HEK293T (cell line): ENCODE measurements around the gene STX7.

Experiments used
- CTCF ChIA-PET: fragments of 350-600 bp; formaldehyde crosslinking; extraction: SDS; loops from one replicate; lab custom pipeline; 2021; ENCODE audit warnings: antibody characterized with exemption, inconsistent platforms; lab: Yijun Ruan, JAX
- POLR2A ChIA-PET: fragments of 350-600 bp; formaldehyde crosslinking; extraction: SDS; loops from one replicate; lab custom pipeline; 2020; ENCODE audit warnings: antibody characterized with exemption, inconsistent platforms; lab: Yijun Ruan, JAX
- DNase-seq: peaks from one replicate; pipeline ENCODE4 v3.0.0; 2012; ENCODE audit warnings: mixed read lengths; ENCODE audit errors: extremely low spot score
- ARNT ChIP-seq: fragments of 450-650 bp; IDR thresholded peaks from 2 replicates; pipeline ENCODE4 v1.6.1; 2017; ENCODE audit warnings: mild to moderate bottlenecking
- BHLHE40 ChIP-seq: fragments of 450-650 bp; IDR thresholded peaks from 2 replicates; pipeline ENCODE4 v1.6.1; 2016; ENCODE audit warnings: mild to moderate bottlenecking, moderate library complexity, borderline replicate concordance
- CTBP1 ChIP-seq: fragments of 450-650 bp; IDR thresholded peaks from 2 replicates; pipeline ENCODE4 v1.6.1; 2016; ENCODE audit warnings: borderline replicate concordance
- ELF4 ChIP-seq: fragments of 450-650 bp; IDR thresholded peaks from 2 replicates; pipeline ENCODE4 v1.6.1; 2017; ENCODE audit warnings: antibody characterized with exemption
- FOXA1 ChIP-seq: fragments of 450-650 bp; IDR thresholded peaks from 2 replicates; pipeline ENCODE4 v1.6.1; 2016; ENCODE audit warnings: mild to moderate bottlenecking
- FOXK2 ChIP-seq: fragments of 450-650 bp; IDR thresholded peaks from 2 replicates; pipeline ENCODE4 v1.6.1; 2016; ENCODE audit warnings: mild to moderate bottlenecking
- FOXM1 ChIP-seq: fragments of 450-650 bp; IDR thresholded peaks from 2 replicates; pipeline ENCODE4 v1.6.1; 2017; ENCODE audit warnings: mild to moderate bottlenecking, borderline replicate concordance
- HDGF ChIP-seq: fragments of 450-650 bp; IDR thresholded peaks from 2 replicates; pipeline ENCODE4 v1.6.1; 2017; ENCODE audit warnings: antibody characterized with exemption, borderline replicate concordance
- L3MBTL2 ChIP-seq: fragments of 450-650 bp; conservative IDR thresholded peaks from 2 replicates; pipeline ENCODE4 v1.6.1; 2016; ENCODE audit warnings: mild to moderate bottlenecking
- LEF1 ChIP-seq: fragments of 450-650 bp; IDR thresholded peaks from 2 replicates; pipeline ENCODE4 v1.6.1; 2017; ENCODE audit warnings: mild to moderate bottlenecking, borderline replicate concordance
- NFRKB ChIP-seq: fragments of 450-650 bp; IDR thresholded peaks from 2 replicates; pipeline ENCODE4 v1.6.1; 2016; ENCODE audit warnings: mild to moderate bottlenecking, moderate library complexity
- SP1 ChIP-seq: fragments of 450-650 bp; IDR thresholded peaks from 2 replicates; pipeline ENCODE4 v1.6.1; 2017
- SUZ12 ChIP-seq: fragments of 450-650 bp; IDR thresholded peaks from 2 replicates; pipeline ENCODE4 v1.6.1; 2016; ENCODE audit warnings: mild to moderate bottlenecking
- TARDBP ChIP-seq: fragments of 450-650 bp; IDR thresholded peaks from 2 replicates; pipeline ENCODE4 v1.6.1; 2016
- ZNF384 ChIP-seq: fragments of 450-650 bp; IDR thresholded peaks from 2 replicates; pipeline ENCODE4 v1.6.1; 2016
- TF ChIP-seq, protein P1 (sequence below): fragments of 450-650 bp; IDR thresholded peaks from 2 replicates; pipeline ENCODE4 v1.6.1; 2016

The STX7 gene

GRCh38 chr6:132443206-132443605 is 69.7 kb downstream of the STX7 start:
- TF ChIP-seq CTBP1 (no peak), BHLHE40 (no peak), FOXM1 (no peak), FOXK2 (no peak), HDGF (no peak), ARNT (no peak), FOXA1 (no peak), SUZ12 (no peak), TARDBP (no peak), SP1 (no peak), ELF4 (no peak), NFRKB (no peak)
- TF ChIP-seq, protein P1, sequence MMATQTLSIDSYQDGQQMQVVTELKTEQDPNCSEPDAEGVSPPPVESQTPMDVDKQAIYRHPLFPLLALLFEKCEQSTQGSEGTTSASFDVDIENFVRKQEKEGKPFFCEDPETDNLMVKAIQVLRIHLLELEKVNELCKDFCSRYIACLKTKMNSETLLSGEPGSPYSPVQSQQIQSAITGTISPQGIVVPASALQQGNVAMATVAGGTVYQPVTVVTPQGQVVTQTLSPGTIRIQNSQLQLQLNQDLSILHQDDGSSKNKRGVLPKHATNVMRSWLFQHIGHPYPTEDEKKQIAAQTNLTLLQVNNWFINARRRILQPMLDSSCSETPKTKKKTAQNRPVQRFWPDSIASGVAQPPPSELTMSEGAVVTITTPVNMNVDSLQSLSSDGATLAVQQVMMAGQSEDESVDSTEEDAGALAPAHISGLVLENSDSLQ: no peak
- CTCF ChIA-PET: no interaction called here
- POLR2A ChIA-PET: no interaction called here
- DNase-seq: no peak

DNA sequence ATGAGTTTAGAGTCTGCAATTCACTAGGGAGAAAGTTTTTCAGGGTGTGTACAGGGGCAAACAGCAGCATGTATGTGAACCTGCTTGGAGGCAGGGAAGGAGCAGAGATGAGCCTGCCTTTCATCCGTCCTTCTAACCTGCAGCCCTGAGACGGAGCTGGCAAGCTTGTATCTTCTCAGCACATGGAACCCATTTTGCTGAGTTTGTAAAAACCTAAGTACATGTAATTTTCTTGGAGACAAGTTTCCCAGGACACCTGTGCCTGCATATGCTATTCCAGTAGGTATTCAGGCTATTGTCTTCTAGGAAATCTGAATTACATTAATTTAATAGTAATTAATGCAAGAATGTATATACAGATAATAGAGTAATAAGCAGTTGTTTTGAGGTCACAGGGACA is 82.8 kb downstream of the STX7 start:
- CTCF ChIA-PET: no interaction called here

GRCh38 chr6:132425176-132425575 is 87.7 kb downstream of the STX7 start:
- ChIA-PET CTCF (no interaction called here), POLR2A (no interaction called here)
- TF ChIP-seq SP1 (no peak), L3MBTL2 (no peak)
- DNase-seq: no peak

More for the DNA sequence above, 82.8 kb downstream of the STX7 start:
- no peak for DNase-seq
- POLR2A ChIA-PET: no interaction called here
- TF ChIP-seq HDGF (no peak), FOXM1 (no peak), ARNT (no peak), FOXK2 (no peak), CTBP1 (no peak), BHLHE40 (no peak), NFRKB (no peak), L3MBTL2 (no peak), ELF4 (no peak), ZNF384 (no peak), SUZ12 (no peak), LEF1 (no peak), TARDBP (no peak), FOXA1 (no peak), SP1 (no peak)
- TF ChIP-seq, protein P1: no peak

DNA sequence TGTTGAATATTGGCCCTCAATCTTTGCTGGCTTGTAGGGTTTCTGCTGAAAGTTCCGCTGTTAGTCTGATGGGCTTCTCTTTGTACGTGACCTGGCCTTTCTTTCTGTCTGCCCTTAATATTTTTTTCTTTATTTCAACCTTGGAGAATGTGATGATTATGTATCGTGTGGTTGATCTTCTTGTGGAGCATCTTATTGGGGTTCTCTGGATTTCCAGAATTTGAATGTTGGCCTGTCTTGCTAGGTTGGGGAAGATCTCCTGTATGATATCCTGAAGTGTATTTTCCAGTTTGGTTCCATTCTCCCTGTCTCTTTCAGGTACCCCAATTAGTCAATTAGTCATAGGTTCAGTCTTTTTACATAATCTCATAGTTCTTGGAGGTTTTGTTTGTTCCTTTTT is 89.1 kb downstream of the STX7 start:
- ChIA-PET CTCF (no interaction called here), POLR2A (no interaction called here)
- DNase-seq: no peak
- TF ChIP-seq FOXM1 (no peak), FOXK2 (no peak), LEF1 (no peak)

- ChIA-PET POLR2A (no interaction called here), CTCF (interaction anchor here (1.0 kb wide), 1 partner anchor 139 kb away, joined by 3 read pairs; no protein-coding TSS in a partner anchor)
- DNase-seq: no peak
- no peak for TF ChIP-seq SUZ12
Measured at GRCh38 chr6:132418235-132418965, 94.5 kb downstream of the STX7 start.

- DNase-seq: no peak
- CTCF ChIA-PET: no interaction called here
- TF ChIP-seq ZNF384 (no peak), SP1 (no peak), LEF1 (no peak), FOXA1 (no peak), SUZ12 (no peak), FOXM1 (no peak)
- TF ChIP-seq, protein P1: no peak
- POLR2A ChIA-PET: no interaction called here
Measured at GRCh38 chr6:132414761-132415160, 98.2 kb downstream of the STX7 start.

- ChIA-PET CTCF (no interaction called here), POLR2A (no interaction called here)
- no peak for TF ChIP-seq NFRKB
- DNase-seq: no peak
Measured at GRCh38 chr6:132414322-132414721, 98.6 kb downstream of the STX7 start.

DNA sequence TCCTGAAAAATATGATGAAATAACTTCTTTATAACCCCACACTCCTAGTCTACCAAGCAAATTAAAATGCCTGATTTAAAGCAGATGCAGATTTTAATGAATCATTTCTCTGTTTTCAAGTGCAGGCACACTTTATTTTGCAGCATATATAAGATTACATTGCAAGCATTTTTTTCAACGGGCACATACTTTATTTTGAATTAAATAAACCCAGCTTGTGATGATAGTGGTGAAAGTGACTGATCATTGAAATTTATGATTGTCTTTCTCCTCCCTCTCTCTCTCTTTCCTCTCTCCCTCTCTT is 99.5 kb downstream of the STX7 start:
- DNase-seq: no peak
- CTCF ChIA-PET: no interaction called here
- POLR2A ChIA-PET: no interaction called here
- TF ChIP-seq ZNF384 (no peak), CTBP1 (no peak), NFRKB (no peak), BHLHE40 (no peak), FOXM1 (no peak), FOXA1 (no peak), L3MBTL2 (no peak), HDGF (no peak), ELF4 (no peak), TARDBP (no peak), LEF1 (no peak), ARNT (no peak), SP1 (no peak)
- TF ChIP-seq, protein P1: no peak
